Putamen (tissue), 1 donor: ENCODE results near the gene IVD.
"Not testable (repeated sequence)": the region's sequence is repeated elsewhere in the genome, so short reads cannot be mapped to it uniquely, and the experiment has no call there.

Experiments
- DNase-seq: peaks from one replicate; pipeline ENCODE4 v3.0.0-alpha.2; 2016; ENCODE audit warnings: low spot score

IVD gene

DNA sequence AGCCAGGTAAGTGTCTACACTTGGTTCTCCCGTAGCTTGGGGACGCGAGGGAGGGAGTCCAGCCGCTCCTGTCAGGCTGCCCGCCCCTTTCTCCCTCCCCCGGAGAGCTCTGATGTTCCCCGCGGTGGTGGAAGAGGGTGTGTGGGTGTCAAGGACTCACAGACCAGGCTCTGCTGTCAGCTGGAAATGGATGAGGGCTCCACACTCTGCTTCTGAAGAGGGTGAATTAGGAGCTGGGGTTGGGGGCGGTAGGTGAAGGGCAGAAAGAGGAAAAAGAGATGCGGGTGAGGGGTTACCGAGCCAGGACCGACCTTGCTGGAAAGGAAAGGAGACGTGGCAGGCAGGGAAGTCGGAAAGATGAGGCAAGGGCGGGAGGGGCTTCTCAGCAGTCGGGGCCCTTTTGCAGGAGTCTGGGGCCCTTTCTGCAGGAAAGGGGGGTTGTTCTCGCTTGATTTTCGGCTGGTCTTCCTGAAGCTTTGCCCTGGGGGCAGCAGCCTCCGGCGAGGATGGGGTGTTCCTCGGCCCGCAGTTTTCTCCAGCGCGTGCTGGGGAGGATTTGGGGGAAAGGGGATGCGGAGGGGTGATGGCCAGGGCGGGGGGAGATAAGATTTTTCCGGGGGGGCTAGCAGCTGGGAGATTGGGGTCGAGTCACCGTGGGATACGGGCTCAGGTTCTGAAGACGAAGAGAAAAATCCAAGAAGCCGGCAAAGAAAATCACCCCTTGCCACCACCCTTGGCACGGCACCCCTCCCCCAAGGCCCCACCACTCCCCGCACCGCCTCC, 34.6 kb downstream of the IVD start:
- peak; percentile 29 for DNase-seq

DNA sequence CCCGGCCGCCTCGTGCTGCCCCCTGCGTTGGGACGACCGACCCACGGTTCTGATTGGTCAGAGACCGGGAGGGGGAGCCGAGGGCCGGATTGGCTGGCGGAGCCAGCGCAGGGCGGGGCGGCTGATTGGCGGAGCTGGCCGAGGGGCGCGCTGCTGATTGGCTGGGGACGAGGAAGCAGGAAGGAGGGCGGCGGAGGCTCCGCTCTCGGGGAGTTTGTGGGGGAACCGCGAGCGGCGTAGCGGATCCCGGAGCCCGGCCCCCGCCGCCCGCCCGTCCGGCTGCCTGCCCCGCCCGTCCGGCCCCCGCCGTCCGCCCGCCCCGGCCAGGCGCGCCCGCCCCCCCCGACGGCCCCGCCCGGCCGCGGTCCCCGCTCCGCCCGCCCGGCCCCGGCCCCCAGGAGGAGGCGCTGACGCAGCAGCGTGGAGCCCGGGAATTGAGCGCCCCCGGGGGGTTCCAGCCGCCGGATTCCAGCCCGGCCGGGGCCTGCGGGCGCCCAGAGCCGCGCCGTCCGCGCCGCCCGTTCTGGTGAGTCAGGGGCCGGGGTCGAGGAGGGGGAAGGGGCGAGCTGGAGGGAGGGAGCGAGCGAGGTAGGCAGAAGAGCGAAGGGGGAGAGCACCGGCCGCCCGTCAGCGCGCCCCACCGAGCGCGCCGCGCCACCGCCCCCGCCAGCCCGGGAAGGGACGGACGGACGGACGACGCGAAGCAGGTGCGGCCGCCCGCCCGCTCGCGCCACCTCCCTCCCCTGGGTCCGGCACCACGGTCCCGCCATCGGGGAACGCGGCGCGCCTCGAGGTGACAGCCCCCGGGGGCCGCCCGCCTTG, 35.4 kb downstream of the IVD start, which contains the start of gene BAHD1:
Gene BAHD1, plus strand, starts transcription at position 211 of the 822 bp plus-strand sequence. CDS start 17,512 bp downstream, outside the sequence.
- DNase-seq = peak; percentile 95

DNA sequence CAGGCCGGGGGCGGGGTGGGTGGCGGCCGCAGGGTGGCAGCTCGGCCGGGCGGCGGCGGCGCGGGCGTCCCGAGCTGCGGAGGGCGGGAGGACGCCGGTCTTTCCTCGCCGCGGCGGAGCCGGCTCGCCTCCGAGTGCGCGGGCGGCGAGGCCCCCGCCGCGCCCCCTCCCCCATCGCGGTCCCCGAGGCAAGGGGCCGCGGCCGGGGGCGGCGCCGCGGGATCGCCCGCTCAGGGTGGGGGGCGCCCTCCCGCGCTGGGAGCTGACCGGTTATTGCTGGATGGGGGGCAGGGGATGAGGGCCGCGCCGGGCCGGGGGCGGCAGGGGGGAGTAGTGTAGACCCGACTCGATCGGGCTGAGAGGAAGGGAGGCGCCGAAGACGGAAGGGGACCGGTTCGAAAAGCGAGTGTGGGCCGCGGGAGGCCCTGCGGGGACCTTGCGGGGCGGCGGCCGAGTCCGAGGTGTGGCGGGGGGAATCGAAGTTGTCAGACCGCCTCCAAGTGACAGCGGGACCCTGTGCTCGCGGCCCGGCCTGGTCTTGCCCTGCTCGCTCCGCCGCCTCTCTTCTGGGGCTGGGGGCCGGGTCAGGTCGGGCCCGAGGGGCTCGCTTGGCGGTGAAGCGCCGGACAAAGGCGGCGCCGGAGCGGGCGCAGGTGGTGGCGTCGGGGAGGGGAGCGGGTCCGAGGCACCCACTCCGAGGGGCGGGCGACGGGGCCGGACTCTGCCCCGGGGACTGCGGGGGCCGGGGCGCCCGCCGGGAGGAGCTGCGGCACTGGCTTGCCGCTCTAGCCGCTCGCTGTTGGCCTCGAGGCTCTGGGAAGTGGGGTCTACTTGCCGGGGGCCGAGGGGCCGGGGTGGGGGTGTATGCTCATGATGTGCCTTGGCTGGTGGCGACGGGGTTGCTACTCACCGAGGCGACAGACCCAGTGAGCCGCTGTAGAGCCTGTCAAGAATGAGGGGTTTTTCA, 36.3 kb downstream of the IVD start:
- no peak for DNase-seq

- no peak for DNase-seq
Measured at GRCh38 chr15:40443255-40443654, 37.7 kb downstream of the IVD start.

- DNase-seq = no peak
Measured at GRCh38 chr15:40443846-40444245, 38.3 kb downstream of the IVD start.

DNA sequence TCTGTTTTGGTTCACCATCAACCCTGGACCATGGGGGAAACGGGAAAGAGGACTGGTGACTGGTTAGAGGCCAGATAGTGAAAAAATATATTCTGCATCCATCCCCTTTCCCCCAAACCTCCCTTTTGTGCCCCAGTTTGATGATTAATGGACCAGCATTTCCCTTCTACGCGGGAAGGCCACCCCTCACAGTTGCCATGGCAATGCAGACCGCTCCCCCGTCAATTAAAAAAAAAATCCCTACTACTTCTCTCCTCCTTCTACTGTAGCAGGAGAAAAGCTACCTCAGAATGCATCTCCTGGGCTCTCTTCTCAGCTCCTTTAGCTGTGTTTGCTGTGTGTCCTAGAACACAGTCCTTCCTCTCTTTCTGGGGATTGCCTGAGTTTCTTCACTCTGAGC, 39.1 kb downstream of the IVD start:
- DNase-seq = no peak

DNA sequence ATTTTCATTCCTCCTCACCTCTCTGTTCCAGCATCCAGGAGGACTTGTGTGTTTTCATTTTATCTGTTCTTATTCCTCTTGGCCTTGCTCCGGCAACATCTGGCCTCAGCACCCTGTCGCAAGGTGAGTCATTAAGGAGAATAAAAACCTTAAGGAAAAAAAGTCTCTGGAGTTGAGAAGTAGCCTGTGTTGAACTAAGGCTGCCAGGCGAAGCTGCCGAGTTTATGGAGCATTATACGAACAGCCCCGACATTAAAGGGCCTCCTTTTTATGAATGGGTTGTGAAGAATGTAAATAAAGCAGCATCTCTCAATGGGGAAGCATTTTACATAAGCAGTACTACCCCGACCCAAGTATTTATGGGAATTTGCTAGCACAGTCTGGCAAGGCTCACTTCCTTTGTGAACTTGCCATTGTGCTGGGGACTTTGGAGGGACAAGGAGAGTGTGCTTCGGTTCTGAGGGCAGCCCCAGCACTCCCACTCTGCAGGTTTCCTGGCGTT, 39.9 kb downstream of the IVD start:
- DNase-seq = no peak

DNA sequence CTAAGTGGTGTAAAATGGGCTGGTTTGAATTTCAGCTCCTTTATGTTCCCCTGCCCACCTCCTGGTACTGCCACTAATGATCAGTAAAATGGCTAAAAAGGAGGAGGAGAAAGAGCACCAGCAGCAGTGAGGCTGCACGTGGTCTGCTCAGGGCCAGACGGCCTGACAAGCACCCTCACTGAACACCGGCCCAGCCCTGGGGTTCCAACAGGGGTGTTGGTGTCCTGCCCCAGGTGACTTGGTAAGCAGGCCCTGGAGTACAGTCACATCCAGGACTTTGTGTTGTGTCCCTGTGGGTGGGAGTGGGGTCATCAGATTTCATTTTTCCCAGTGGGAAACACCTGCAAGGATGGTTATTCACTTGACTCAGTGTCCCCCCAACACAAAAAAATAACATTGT, 40.5 kb downstream of the IVD start:
- DNase-seq = no peak

DNA sequence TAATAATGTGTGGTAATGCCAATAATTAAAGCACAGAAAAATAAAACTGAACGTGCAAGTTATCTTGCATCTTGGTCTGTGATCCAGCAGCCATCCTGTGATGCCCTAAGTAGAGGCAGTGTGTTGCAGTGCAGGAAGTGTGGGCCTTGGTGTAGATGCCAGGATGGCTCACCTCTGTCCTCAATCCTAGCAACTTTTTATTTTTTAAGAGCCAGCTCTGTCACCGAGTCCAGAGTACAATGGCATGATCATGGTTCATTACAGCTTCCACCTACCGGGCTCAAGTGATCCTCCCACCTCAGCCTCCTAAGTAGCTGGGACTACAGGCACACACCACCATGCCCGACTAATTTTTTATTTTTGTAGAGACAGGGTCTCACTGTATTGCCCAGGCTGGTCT, 42.8 kb downstream of the IVD start:
- no peak for DNase-seq

GRCh38 chr15:40449275-40449674, 43.7 kb downstream of the IVD start:
- DNase-seq = no peak

DNA sequence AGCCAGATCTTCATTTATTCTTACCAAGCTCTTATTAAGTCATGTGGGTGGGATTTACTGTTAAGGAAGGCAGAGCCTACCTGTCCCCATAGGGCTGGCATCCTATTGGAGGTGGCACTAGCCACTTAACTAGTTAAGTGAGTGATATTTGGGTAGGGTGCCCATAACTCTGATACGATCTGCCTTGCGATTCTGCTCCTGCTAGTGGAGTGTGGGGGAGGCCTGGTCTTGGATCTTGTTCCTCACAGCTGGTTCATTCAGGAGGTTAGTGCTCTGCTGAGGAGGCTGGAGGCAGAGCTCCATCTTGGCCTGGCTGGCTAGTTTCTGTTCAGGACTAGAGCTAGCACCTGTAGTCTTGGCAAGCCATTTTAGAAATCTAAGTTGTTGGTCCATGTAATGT, 44.5 kb downstream of the IVD start:
- no peak for DNase-seq

DNA sequence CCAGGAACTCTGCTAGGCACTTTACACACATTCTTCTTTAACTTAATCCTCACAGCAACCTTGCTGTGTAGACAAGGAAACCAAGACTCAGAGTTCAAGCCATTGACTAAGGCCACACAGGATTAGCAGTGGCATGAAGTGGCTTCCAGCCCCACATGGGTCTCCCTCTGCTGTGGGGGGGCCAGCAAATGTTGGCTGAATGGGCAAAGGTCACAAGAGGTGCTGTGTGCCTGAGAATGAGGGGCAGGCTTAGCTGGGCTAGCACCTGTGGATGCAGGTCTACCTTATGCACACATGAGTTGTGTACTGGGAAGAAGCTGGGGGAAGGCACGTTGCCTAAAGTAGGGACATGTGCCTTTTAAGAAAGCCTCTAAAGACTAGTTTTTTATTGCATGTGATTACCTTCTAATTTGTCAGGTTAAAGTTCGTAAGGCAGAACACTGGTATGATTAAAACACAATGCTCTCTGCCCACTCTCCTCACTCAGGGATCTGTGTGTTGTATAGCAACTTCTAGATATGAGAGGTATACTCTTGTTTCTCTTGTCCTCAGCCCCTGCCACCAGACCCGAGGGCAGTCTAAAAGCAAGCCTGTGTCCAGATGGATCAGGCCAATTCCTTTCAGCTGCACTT, 46.0 kb downstream of the IVD start:
- DNase-seq = no peak

DNA sequence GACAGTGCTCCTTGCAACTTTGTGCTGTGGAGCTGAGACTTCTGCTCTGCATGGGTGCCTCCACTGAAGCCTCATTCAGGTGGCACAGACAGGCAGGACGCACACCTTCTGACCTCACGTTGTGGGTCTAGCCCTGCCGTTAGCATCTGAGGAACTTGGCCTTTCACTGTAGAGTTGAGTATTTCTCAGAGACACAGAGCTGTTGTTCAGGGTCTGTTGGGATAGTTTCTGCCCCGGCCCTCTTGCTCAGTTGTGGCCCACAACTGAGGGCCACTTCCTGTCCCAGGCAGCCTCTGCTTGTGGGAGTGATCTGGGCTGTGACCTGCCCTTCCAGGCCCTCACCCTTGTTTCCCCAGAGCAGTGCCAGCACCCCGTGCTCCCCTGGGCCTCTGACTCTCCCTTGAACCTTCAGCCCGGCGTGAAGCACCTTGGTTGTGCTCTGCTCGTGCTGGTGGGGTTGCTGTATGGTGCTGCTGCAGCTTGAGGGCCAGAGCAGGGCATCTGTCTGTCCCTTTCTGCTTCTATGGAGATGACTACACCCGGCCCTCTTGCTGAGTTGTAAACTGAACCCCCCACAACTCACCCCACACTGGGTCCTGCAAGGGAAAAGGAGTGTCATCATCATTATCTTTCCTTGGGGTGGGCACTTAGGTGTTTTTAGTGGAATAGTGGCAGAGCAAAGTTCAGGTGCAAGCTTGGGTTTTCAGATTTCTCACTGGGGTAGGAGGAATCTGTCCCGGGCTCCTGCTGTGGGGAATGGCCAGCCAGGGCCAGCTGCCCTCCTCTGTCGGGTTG, 46.9 kb downstream of the IVD start:
- DNase-seq = no peak

- not testable (repeated sequence) for DNase-seq
Measured at GRCh38 chr15:40453941-40454340, 48.3 kb downstream of the IVD start.

GRCh38 chr15:40454904-40455391, 49.4 kb downstream of the IVD start:
- DNase-seq = no peak

DNA sequence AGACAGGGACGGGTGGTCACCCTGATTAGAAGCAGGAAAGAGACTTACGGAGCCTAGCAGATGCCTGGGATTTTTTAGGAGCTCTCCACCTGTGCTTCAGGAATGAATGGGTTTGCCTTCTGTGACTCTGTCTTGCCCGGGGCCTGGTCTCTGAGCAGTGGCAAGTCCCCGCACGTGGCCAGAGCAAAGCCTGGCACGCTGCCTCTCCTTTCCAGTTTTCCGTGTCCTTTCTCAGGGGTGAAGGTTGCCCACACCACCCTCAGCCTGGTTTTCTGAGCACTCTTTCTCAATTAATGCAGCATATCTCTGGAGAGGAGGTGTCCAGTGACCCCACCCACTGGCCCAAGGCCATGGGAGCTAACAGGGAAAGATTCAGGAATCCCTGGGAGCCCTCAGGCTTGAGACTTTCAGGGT, 50.7 kb downstream of the IVD start:
- no peak for DNase-seq

DNA sequence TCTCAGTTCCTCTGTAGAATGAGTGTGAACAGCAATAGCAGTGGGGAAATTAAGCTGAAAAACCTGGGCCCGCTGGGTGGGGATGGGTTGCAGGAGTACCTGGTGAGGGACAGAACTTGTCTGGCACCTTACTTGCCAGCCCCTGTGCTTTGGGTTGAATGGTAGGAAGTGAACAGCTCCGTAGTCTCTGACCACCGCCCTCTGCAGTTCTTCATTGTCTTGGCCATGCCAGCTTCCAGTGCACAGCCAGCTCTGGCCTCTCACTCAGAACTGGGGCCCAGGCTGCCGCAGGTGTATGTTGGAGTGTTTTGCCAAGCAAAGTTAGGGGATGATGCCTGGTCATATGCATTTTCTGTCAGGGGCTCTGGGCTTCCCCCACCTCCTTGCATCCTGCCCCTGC, 51.1 kb downstream of the IVD start:
- no peak for DNase-seq

DNA sequence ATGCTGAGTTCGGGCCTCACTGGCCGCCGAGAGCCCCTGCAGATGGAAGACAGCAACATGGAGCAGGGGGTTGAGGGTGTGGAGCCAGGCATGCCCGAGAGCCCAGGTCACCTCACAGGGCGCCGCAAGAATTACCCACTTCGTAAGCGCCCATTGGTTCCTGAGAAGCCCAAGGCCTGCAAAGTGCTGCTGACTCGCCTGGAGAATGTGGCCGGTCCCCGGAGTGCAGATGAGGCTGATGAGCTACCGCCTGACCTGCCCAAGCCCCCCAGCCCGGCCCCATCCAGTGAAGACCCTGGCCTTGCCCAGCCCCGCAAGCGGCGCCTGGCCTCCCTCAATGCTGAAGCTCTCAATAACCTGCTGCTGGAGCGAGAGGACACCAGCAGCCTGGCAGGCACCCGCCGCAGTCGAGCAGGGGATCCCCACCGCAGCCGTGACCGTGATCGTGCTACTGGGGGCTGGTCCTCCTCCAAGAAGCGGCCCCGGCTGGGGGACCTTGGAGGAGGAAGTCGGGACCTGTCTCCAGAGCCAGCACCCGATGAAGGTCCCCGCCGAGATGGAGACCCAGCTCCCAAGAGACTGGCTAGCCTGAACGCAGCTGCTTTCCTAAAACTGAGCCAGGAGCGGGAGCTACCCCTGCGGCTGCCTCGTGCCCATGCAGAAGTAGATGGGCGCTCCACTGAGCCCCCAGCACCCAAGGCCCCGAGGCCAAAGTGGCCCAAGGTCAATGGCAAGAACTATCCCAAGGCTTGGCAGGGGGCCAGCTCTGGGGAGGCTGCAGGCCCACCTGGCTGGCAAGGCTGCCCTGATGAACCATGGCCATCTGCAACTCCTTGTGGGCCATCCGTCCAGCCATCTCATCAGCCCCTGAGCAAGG, 53.1 kb downstream of the IVD start:
- no peak for DNase-seq

DNA sequence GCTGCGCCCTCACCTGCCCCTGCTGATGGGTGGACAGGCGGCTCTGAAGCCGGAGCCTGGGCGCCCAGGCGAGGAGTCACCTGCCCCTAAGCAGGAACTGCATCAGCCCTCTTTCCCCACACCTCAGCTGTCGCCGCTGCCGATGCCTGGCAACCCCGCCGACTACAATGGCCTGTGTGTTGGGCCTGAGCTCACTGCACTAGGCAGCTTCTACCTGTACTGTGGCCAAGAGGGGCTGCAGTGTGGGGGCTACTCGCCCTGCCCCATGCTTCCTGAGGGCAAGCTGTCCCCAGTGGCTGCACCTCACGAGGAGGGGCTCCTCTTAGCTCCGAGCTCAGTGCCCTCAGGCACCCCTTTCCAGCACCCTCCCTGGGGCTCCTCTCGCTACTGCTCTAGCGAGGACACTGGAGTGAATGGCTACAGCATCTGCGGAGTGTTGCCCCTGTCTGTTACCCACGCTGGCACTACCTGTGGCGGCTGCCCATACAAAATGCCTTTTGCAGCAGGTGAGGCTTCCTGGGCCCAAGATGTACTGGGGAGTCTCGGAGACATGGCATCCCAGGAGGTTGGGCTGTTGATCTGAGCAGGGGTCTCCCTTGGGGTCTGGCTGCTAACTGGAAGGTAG, 53.9 kb downstream of the IVD start:
- DNase-seq = no peak
